DLD1 (cell line): ENCODE results near the gene CNN2.

ENCODE experiments used
- in situ Hi-C: cut with HindIII; loops from 2 replicates; pipeline ENCODE4 v1.10.0; 2017; ENCODE audit warnings: low sequenced_read_pairs

CNN2 gene

GRCh38 chr19:1026783-1027649 lies 608 bp downstream of the CNN2 start:
- in situ Hi-C loops: no loop called here

GRCh38 chr19:1027650-1028061 lies 1.2 kb downstream of the CNN2 start:
- in situ Hi-C loops: no loop called here

GRCh38 chr19:1028062-1028926 lies 1.9 kb downstream of the CNN2 start:
- in situ Hi-C loops: no loop called here

GRCh38 chr19:1032264-1032867 lies 6.0 kb downstream of the CNN2 start:
- in situ Hi-C loops: no loop called here

- in situ Hi-C loops: no loop called here
Observed at GRCh38 chr19:1035998-1036621, 9.7 kb downstream of the CNN2 start.

- in situ Hi-C loops: no loop called here
Observed at GRCh38 chr19:1037621-1038064, 11.2 kb downstream of the CNN2 start.

GRCh38 chr19:1038978-1039645 lies 12.7 kb downstream of the CNN2 start:
- in situ Hi-C loops: no loop called here

GRCh38 chr19:1039646-1040475 lies 13.5 kb downstream of the CNN2 start, which contains the start of gene ABCA7:
ABCA7 (plus strand) TSS chr19:1040107; CDS start chr19:1041362, 1,255 bp downstream.
- in situ Hi-C loops: no loop called here

- in situ Hi-C loops: no loop called here
Observed at GRCh38 chr19:1040476-1041271, 14.3 kb downstream of the CNN2 start.

- in situ Hi-C loops: no loop called here
Observed at GRCh38 chr19:1041272-1041834, 14.9 kb downstream of the CNN2 start.

- in situ Hi-C loops: no loop called here
Observed at GRCh38 chr19:1041835-1042685, 15.7 kb downstream of the CNN2 start.

- in situ Hi-C loops: no loop called here
Observed at GRCh38 chr19:1042689-1043511, 16.5 kb downstream of the CNN2 start.

- in situ Hi-C loops: no loop called here
Observed at GRCh38 chr19:1045247-1045603, 18.8 kb downstream of the CNN2 start.

GRCh38 chr19:1046117-1046626 lies 19.8 kb downstream of the CNN2 start:
- in situ Hi-C loops: no loop called here

- in situ Hi-C loops: no loop called here
Observed at GRCh38 chr19:1046836-1047695, 20.7 kb downstream of the CNN2 start.
